Right lung (tissue), 5 donors: ENCODE results near the gene RARRES2. TPM values are rescaled to one million over a fixed set of nuclear protein-coding genes. Genes with fewer than 3 reads are reported as not detected.
"Not testable (repeated sequence)": the region's sequence is repeated elsewhere in the genome, so short reads cannot be mapped to it uniquely, and the experiment has no call there.

ENCODE experiments used
- DNase-seq, 2 donors: peaks; one replicate each; pipeline ENCODE4 v3.0.0-alpha.2; 2013
- polyA plus RNA-seq, 5 donors: library from polyadenylated mRNA; unstranded; fragments of 120-200 nt; gene quantifications; one replicate each; pipeline versions ENCODE4 v1.2.1 to v1.2.3, GENCODE V29; 2013; ENCODE audit warnings: inconsistent platforms in 1 of 5, low replicate concordance in 1 of 5; ENCODE audit not compliant: insufficient read length in 5 of 5, insufficient read depth in 1 of 5

RARRES2 gene
- polyA plus RNA-seq, 5 donors: 146 to 314 (median 221) TPM

GRCh38 chr7:150302908-150303310 lies 38.5 kb downstream of the RARRES2 start:
- DNase-seq: not testable (repeated sequence)

- not testable (repeated sequence) for DNase-seq
Measured at GRCh38 chr7:150297978-150298377, 43.5 kb downstream of the RARRES2 start.

GRCh38 chr7:150296802-150297201 lies 44.6 kb downstream of the RARRES2 start:
- DNase-seq: not testable (repeated sequence)

GRCh38 chr7:150295614-150296013 lies 45.8 kb downstream of the RARRES2 start:
- not testable (repeated sequence) for DNase-seq

- DNase-seq: not testable (repeated sequence)
Measured at GRCh38 chr7:150295027-150295426, 46.4 kb downstream of the RARRES2 start.

GRCh38 chr7:150290317-150290716 lies 51.1 kb downstream of the RARRES2 start:
- DNase-seq: not testable (repeated sequence)

GRCh38 chr7:150288816-150289215 lies 52.6 kb downstream of the RARRES2 start:
- not testable (repeated sequence) for DNase-seq

Other genes with a start within 250 kb of the RARRES2 start
- gene LRRC61, start 18.3 kb downstream of the RARRES2 start, polyA plus RNA-seq: 10 to 100 TPM; 15.0 to 22.7 (median 18.5) TPM
- 1 to 10 TPM; 4.0 to 9.4 (median 5.4) TPM for gene ACTR3C, start 18.1 kb downstream of the RARRES2 start, polyA plus RNA-seq
- gene REPIN1, start 27.2 kb upstream of the RARRES2 start, polyA plus RNA-seq: 10 to 100 TPM; 51.0 to 85.1 (median 76.9) TPM
- 10 to 100 TPM in 1 of 5 donors, 1 to 10 TPM in 4; 3.5 to 12.4 (median 5.6) TPM for gene ZNF775, start 37.7 kb upstream of the RARRES2 start, polyA plus RNA-seq
- gene GIMAP8, start 109.0 kb upstream of the RARRES2 start, polyA plus RNA-seq: 10 to 100 TPM; 18.1 to 28.7 (median 24.8) TPM
- 10 to 100 TPM; 30.0 to 50.8 (median 38.9) TPM for gene GIMAP7, start 173.2 kb upstream of the RARRES2 start, polyA plus RNA-seq
- gene GIMAP4, start 225.8 kb upstream of the RARRES2 start, polyA plus RNA-seq: 100 to 1,000 TPM in 2 of 5 donors, 10 to 100 TPM in 3; 65.4 to 106 (median 78.0) TPM